Prostate gland (tissue), 2 donors: ENCODE measurements around the gene CNDP1. TPM values are rescaled to one million over a fixed set of nuclear protein-coding genes. Genes with fewer than 3 reads are reported as not detected.

ENCODE experiments used
- DNase-seq: peaks from one replicate; pipeline ENCODE4 v3.0.0-alpha.2; 2019; ENCODE audit warnings: low spot score
- H3K27ac ChIP-seq, 2 donors: fragments of 200-600 bp; sonication (generic); 2 replicates each; pipeline ENCODE4 v1.5.1; 2017 to 2019
- H3K27me3 ChIP-seq: fragments of 200-600 bp; sonication (generic); replicated peaks from 2 replicates; pipeline ENCODE4 v1.5.1; 2019; ENCODE audit not compliant: insufficient read depth
- H3K36me3 ChIP-seq, 2 donors: fragments of 200-600 bp; sonication (generic); 1 replicate in 1 of 2; 2 replicates in 1 of 2; pipeline versions ENCODE4 v1.5.1 to v1.8.1; 2017 to 2019
- H3K4me1 ChIP-seq: fragments of 200-600 bp; sonication (generic); replicated peaks from 2 replicates; pipeline ENCODE4 v1.5.1; 2019
- H3K4me3 ChIP-seq, 2 donors: fragments of 200-600 bp; sonication (generic); 2 replicates each; pipeline ENCODE4 v1.5.1; 2017 to 2019
- H3K9me3 ChIP-seq: fragments of 200-600 bp; sonication (generic); 2 replicates; pipeline ENCODE4 v1.5.1; 2017
- CTCF ChIP-seq, 4 experiments: fragments of 200-600 bp in 2 of 4; fragments of 450-650 bp in 2 of 4; sonication (generic) in 2 of 4; IDR thresholded peaks; 1 replicate in 3 of 4; 2 replicates in 1 of 4; pipeline ENCODE4 v1.5.1; 2016 to 2019; ENCODE audit warnings: antibody characterized with exemption in 4 of 4, mild to moderate bottlenecking in 2 of 4, moderate library complexity in 2 of 4
- POLR2A ChIP-seq: fragments of 450-650 bp; IDR thresholded peaks from one replicate; pipeline ENCODE4 v1.6.1; 2016; ENCODE audit warnings: antibody characterized with exemption, mild to moderate bottlenecking
- POLR2AphosphoS5 ChIP-seq: sonication (generic); formaldehyde crosslinking; IDR thresholded peaks from one replicate; pipeline ENCODE4 v1.6.1; 2017; ENCODE audit warnings: antibody characterized with exemption
- WGBS: methylation state at CpG from one replicate; pipeline ENCODE4 v1.1.5; 2018; 5-methylcytosine and 5-hydroxymethylcytosine counted together
- intact Hi-C: fragments of 100-400 bp; cut with DNase I; formaldehyde crosslinking; loops from one replicate; pipeline ENCODE4 v1.14.2; 2022
- total RNA-seq, 2 donors: library from RNA; depleted of rRNA; stranded (reverse); fragments of >200 nt; gene quantifications; one replicate each; pipeline ENCODE4 v1.1.0, GENCODE V29; 2016

The CNDP1 gene
- total RNA-seq, 2 donors from 2014 or later: not detected

- TF ChIP-seq POLR2A (no peak), POLR2AphosphoS5 (no peak)
- Histone ChIP-seq H3K27me3 (no peaks in the 10 kb centered on the region), H3K36me3 (no peaks in the 10 kb centered on the region), H3K4me3 (no peak overlapping the region), H3K9me3 (no peaks in the 10 kb centered on the region), H3K27ac (no peak overlapping the region), H3K4me1 (no peaks in the 10 kb centered on the region)
- no peak for DNase-seq
- intact Hi-C loops: no loop called here
Observed at GRCh38 chr18:74573053-74573452, 38.8 kb downstream of the CNDP1 start.

GRCh38 chr18:74574916-74575315 lies 40.6 kb downstream of the CNDP1 start:
- H3K27ac ChIP-seq: no peak overlapping the region
- H3K27me3 ChIP-seq: no peaks in the 10 kb centered on the region
- H3K36me3 ChIP-seq: no peaks in the 10 kb centered on the region
- DNase-seq: no peak
- no peaks in the 10 kb centered on the region for H3K4me1 ChIP-seq
- TF ChIP-seq POLR2AphosphoS5 (no peak), CTCF (IDR thresholded peaks at IDR 0.05) (no peak), POLR2A (no peak)
- intact Hi-C loops: no loop called here
- no peak overlapping the region for H3K4me3 ChIP-seq
- 67% methylated on average over 2 of the region's 2 CpGs for WGBS
- H3K9me3 ChIP-seq: no peaks in the 10 kb centered on the region

GRCh38 chr18:74577019-74577418 lies 42.7 kb downstream of the CNDP1 start:
- no peak overlapping the region for H3K27ac ChIP-seq
- WGBS: 40% methylated on average over 5 of the region's 5 CpGs
- no peak overlapping the region for H3K4me3 ChIP-seq
- H3K9me3 ChIP-seq: no peaks in the 10 kb centered on the region
- TF ChIP-seq POLR2AphosphoS5 (no peak), POLR2A (no peak), CTCF (IDR thresholded peaks at IDR 0.05) (no peak)
- H3K27me3 ChIP-seq: no peaks in the 10 kb centered on the region
- no peaks in the 10 kb centered on the region for H3K36me3 ChIP-seq
- DNase-seq: no peak
- intact Hi-C loops: no loop called here
- H3K4me1 ChIP-seq: no peaks in the 10 kb centered on the region

GRCh38 chr18:74579496-74580065 lies 45.3 kb downstream of the CNDP1 start:
- Histone ChIP-seq H3K4me3 (no peak overlapping the region), H3K27ac (no peak overlapping the region), H3K4me1 (no peaks in the 10 kb centered on the region), H3K36me3 (no peaks in the 10 kb centered on the region), H3K27me3 (no peaks in the 10 kb centered on the region), H3K9me3 (no peaks in the 10 kb centered on the region)
- intact Hi-C loops: no loop called here
- no peak for TF ChIP-seq POLR2AphosphoS5
- TF ChIP-seq POLR2A: no peak
- TF ChIP-seq CTCF (IDR thresholded peaks at IDR 0.05): no peak
- DNase-seq: no peak
- WGBS: 32% methylated on average over 8 of the region's 8 CpGs

- intact Hi-C loops: no loop called here
- no peaks in the 10 kb centered on the region for H3K9me3 ChIP-seq
- no peaks in the 10 kb centered on the region for H3K4me1 ChIP-seq
- no peaks in the 10 kb centered on the region for H3K36me3 ChIP-seq
- no peak overlapping the region for H3K27ac ChIP-seq
- peaks cover 5% of the 10 kb centered on the region for H3K27me3 ChIP-seq
- DNase-seq: no peak
- 69% methylated on average over 6 of the region's 6 CpGs for WGBS
- H3K4me3 ChIP-seq: no peak overlapping the region
- TF ChIP-seq POLR2AphosphoS5 (no peak), CTCF (IDR thresholded peaks at IDR 0.05) (no peak), POLR2A (no peak)
Observed at GRCh38 chr18:74582642-74583041, 48.3 kb downstream of the CNDP1 start.
